Measurements from ENCODE around the gene RGS9BP.
A peak's percentile ranks its signal among the peaks of the same experiment; 100 is the strongest.
"Not testable (repeated sequence)": the region's sequence is repeated elsewhere in the genome, so short reads cannot be mapped to it uniquely, and the experiment has no call there.

RGS9BP gene

GRCh38 chr19:32700129-32700528 lies 24.5 kb downstream of the RGS9BP start:
- DNase-seq, result not testable (repeated sequence)

- DNase-seq, result no peak
Observed at GRCh38 chr19:32702010-32702409, 26.4 kb downstream of the RGS9BP start.

GRCh38 chr19:32704006-32704405 lies 28.4 kb downstream of the RGS9BP start:
- not testable (repeated sequence) for DNase-seq

GRCh38 chr19:32708457-32708856 lies 32.8 kb downstream of the RGS9BP start:
- peak; percentile 47 for DNase-seq

GRCh38 chr19:32709032-32709431 lies 33.4 kb downstream of the RGS9BP start:
- no peak for DNase-seq

- DNase-seq, result no peak
Observed at GRCh38 chr19:32711747-32712146, 36.1 kb downstream of the RGS9BP start.

- DNase-seq, result not testable (repeated sequence)
Observed at GRCh38 chr19:32716203-32716602, 40.6 kb downstream of the RGS9BP start.

- DNase-seq, result no peak
Observed at GRCh38 chr19:32717496-32717895, 41.8 kb downstream of the RGS9BP start.

- DNase-seq, result no peak
Observed at GRCh38 chr19:32718286-32718685, 42.6 kb downstream of the RGS9BP start.

GRCh38 chr19:32719611-32720059 lies 44.0 kb downstream of the RGS9BP start, which contains the start of gene TDRD12:
Gene TDRD12 (plus strand): TSS chr19:32719767. CDS start chr19:32720073, 306 bp downstream.
- peak; percentile 33 for DNase-seq

GRCh38 chr19:32720216-32720935 lies 44.7 kb downstream of the RGS9BP start:
- DNase-seq, result no peak

- DNase-seq, result no peak
Observed at GRCh38 chr19:32720936-32721250, 45.2 kb downstream of the RGS9BP start.

Measured in activated CD4-positive, alpha-beta T cell treated with anti-CD3 and anti-CD28 coated beads for 48 hours (primary cell).